Kasumi-1 (cell line): ENCODE measurements around the gene IL4I1.

Source experiments
- DNase-seq, 2 experiments: peaks; one replicate each; lab custom pipeline; 2025; lab: John Stamatoyannopoulos, UW

IL4I1 gene

DNA sequence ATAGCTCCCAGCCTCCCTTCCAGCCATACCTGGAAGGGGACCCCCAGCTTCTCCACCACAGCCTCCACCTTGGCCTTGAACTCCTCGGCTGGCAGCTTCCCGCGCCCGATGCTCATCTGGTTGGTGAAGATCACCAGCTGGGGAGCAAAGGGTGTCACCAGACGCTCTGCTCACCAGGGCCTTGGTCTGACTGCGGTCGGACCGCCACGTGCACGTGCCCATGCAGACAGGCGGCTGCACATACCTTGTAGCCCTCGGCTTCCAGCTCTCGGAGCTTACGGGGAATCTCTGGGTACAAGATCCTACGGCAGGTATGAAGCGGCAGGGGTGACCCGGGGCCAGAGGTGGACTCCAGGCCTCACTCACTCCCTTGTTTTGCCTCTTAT lies 32.8 kb downstream of the IL4I1 start:
- DNase-seq = no peak

DNA sequence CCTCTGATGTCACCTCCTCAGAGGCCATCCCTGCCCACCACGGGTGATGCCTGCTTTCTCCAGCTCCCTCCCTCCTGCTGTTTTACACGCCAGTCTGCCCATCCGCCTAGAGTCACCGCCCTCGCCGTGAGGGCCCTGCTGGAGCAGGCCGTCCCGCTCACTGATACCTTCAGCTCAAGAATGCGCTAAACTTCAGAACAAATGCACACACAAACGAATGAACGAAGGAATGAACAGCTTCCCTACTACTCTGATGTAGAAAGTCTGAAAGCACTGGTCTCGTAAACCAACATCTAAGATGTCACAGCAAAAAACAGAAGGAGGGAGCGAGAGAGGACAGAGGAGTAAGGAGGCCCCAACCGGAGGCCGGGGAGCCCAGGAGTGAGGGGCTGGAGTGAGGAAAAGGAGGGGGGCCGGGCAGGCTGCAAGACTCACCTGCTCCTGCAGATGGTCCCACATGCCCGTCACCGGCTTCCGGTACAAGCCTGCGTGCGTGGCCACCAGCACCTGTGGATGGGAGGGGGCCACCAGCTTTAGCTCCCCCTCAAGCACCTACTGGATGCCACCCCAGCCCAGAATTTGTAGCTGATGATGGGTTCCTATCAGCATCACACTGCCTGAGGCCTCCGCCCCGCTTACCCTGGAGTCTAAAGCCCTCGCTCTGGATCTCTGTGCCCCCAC lies 33.3 kb downstream of the IL4I1 start:
- DNase-seq = no peak

DNA sequence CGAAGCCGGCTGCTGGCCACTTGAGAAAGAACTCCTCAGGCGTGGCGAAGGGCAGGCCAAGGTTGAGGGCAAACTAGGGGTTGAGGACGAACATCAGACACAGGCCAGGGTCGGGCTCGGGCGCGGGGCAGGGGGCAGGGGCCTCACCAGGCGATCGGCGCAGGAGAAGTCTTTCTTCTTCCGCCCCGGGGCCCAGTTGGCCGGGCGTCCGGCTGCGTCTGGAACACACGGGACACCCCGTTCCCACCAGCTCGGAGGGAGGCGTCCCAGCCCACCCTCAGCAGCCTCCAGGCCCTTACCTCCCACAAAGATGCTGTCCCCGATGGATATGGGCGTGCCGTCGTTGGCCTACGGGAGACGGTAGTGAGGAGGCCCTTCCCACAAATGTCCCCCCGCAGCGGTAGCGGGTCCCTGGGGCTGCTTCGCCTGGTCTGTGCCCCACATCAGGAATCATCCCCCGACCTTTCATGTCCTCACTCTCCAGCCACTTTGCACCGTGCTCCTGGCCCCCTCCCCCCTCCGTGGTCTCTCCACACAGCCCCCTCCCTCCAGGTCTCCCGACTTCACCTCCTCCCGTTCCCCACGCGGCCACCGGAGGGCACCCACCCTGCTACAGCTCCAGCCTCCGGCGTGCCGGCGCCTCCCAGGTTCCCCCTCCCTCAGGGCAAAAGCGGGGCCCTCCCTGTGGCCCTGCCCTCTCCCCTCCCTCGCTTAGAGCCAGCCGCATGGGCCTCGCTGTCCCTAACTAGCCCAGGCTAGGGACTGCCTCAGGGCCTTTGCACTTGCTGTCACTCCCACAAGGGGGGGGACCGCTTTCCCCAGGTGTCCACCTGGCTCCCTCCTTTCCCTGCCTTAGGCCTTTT lies 34.1 kb downstream of the IL4I1 start:
- DNase-seq = peak; percentile 31 to 36

DNA sequence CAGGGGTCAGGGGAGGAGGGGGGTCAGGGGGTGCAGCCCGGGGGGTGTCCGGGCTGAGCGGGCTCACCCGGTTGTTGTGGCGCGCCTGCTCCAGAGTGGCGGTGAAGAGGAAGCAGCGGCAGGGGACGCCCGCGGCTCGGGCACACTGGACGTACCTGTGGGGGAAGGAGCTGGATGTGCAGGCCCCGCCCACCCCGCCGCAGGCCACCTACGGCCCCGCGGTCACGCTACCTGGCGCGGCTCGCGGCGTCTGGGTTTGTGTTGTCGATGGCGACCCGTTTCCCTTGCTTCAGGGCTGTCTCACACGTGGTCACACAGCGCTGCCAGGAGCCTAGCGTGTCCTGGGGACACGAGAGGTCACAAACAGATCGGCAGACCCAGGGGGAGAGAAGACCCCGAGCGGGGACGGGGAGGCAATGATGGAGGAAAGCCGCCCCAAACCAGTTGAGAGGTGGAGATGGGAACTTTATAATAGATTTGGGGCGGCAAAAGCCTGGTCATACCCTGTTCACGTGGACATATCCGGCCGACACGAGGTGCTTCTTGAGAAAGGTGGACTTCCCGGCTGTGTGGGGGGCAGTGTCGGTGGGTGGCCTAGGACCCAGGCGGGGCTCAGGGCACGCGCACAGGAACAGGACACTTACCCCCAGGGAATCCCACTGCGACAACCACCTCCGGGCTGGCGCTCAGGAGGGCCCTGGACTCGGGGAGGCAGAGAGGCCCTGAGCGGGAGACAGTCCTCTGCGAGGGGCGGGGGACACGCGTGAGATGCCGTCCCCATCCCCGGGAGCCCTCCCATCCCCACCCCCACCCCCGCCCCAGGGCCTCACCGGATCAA lies 34.9 kb downstream of the IL4I1 start:
- DNase-seq = no peak

DNA sequence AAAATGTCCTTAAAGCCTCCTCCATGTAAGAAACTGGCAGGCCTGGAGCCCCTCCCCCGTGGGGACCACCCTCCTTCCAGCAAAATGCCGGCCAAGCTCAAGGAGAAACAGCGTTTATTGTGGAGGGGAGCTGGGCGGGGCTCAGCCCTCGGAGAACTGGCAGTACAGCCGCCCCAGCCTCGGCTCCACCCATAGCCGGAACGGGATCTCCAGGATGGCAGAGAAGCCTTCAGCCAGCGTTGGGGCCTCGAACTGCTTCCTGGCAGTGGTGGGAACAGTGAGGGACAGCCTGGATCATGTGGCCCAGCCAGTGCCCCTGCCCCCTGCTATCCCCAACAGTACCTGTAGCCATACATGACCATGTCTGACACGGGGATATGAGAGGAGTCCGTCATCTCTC lies 35.6 kb downstream of the IL4I1 start:
- no peak for DNase-seq

DNA sequence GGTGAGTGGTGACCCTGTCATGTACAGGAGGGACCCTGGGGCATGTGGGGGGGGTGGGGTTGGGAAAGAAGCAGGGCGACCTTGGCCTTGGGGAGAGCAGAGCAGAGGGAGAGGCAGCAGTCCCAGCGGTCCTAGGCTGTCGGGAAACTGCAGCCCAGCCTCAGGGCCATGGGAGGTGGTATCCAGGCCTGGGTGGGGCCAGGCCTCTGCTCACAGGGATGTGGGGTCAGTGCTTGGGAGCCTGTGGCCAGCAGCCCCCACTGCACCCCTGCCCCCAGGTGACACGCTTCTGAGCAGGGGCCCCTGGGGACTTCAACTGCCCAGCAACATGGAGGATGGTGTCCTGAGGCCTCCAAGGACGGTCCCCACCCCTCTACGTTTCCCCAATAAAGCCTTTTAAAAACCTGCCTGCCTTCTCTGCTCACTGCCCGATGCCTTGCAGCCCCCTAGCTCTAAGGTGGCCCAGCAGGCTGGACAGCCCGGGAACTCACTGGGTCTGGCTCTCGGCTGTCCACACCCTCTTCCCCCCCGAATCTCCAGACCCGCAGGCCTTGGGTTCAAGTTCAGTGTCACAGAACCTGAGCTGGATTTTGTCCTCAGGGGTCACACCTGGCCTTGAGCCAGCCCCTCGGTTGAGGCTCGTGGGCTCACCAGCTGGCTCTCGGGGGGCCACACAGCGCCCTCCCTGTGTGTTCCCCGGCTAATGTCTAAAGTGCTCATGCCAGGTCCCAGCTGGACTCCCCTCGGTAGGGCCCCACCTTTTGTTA lies 36.2 kb downstream of the IL4I1 start:
- DNase-seq = no peak

DNA sequence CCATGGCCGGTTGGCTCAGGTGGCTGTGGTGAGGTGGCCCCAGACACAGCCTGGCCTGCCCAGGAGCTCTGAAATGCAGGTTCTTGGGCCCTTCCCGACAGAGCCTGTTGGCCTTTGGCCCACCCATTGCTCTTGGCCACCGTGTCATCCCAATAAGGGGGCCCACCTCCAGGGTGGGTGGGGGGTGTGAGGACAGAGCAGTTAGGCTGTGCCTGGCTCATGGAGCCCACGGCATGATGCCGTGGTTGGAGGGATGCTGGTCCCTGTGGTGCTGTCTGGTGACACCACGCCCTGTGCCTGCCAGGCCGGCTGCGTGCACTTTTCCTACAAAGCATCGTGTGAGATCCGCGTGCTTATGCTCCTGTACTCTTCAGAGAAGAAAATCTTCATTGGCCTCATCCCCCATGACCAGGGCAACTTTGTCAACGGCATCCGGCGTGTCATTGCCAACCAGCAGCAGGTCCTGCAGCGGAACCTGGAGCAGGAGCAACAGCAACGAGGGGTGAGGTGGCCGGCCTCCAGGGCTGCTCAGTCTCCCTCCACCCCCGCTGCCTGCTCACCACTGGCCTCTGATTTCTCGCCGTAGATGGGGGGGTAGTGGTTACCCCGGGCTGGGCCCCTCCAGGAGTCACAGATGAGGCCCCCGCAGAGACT lies 36.9 kb downstream of the IL4I1 start:
- DNase-seq = no peak

DNA sequence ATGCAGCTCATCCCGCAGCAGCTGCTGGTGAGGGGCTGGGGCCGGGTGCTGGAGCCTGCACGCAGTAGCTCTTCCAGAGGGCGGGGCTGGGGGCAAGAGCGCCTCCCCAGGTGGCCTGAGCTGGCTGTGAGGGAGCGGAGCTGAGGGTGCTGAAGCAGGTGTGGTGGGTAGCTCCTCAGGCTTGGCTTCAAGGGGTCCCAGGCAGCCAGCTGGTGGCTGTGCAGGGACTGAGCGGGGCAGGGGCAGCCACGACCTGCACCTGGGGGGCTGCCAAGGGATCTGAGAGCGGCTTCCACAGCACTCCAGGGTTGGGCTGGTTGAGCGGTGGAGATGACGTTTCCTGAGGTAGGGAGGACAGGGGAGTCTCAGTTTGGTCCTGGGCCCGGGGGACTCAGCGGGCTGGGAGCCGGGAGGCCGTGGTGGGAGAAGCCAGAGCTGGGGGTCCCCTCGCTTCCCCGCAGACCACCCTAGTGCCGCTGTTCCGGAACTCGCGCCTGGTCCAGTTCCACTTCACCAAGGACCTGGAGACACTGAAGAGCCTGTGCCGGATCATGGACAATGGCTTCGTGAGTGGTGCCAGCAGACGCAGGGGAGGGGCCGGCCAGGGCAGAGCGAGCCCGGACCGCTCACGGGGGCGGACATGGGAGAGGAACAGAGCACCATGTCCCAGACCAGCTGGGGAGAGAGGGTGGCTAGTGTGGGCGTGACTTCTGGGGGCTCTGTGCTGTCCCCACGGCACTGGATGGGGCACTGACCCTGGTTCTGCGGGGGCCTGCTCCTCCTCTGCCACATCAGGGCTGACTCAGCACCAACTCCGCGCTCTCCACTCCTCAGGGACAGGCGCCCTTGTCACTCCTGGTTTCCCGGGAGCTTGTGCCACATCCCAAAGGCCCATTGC lies 38.4 kb downstream of the IL4I1 start:
- DNase-seq = no peak

DNA sequence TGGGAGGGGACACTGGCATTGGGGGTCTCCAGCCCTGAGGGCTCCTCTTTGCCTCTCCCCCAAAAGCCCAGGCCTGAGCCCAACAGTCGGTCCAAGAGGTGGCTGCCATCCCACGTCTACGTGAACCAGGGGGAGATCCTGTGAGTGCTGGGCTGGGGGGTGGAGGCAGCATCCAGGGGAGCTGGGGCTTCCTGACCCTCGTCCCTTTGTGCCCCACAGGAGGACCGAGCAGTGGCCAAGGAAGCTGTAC lies 38.9 kb downstream of the IL4I1 start:
- DNase-seq = no peak

DNA sequence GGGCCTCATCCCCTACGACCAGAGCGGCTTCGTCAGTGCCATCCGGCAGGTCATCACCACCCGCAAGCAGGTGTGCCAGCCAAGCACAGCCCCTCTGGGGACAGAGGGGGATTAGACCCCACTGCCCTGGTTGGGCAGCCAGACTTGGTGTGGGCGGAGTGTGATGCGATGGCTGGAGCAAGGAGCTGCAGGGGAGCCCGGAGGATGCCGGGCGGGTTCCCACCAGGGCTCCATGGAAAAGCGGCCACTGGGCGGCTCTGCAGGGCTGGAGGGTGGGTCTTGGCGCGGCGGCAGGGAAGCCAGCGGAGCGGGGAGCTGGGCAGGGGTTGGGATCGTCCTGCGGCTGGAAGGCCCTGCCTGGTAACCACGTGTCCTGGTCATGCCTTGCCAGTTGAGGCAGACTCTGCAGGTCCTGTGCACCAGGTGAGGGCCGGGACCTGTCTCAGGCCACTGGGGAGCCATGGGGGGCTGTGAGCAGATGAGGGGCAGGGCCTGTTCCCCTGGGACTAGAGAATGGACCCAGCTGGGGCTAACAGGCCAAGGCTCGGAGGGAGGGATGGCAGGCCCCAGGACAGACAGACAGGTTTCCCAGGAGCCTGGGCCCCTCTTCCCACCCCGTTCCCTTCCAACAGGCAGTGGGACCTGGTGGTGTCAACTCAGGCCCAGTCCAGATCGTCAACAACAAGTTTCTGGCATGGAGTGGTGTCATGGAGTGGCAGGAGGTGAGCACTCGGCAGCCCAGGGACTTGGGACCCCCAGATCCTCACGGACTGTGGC lies 39.4 kb downstream of the IL4I1 start:
- no peak for DNase-seq

DNA sequence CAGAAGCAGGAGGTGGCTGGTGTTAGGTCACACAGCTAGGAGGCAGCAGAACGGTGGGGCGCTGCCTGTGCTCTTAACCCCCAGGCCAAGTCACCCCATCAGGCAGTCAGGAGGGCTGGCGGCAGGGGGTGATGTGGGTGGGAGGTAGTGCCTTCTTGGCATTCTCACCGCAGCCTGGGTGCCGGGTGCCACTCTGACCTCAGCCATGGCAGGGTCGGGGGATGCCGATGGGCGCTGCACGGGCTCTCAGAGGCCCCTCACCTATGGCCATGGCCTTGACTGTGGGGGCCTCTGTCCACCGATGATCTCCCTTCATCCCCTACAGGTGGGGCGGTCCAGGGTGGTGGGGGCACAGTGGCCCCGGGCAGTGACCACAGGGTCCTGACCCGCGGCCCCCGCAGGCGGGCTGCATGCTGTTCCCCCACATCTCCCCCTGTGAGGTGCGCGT lies 40.1 kb downstream of the IL4I1 start:
- no peak for DNase-seq

DNA sequence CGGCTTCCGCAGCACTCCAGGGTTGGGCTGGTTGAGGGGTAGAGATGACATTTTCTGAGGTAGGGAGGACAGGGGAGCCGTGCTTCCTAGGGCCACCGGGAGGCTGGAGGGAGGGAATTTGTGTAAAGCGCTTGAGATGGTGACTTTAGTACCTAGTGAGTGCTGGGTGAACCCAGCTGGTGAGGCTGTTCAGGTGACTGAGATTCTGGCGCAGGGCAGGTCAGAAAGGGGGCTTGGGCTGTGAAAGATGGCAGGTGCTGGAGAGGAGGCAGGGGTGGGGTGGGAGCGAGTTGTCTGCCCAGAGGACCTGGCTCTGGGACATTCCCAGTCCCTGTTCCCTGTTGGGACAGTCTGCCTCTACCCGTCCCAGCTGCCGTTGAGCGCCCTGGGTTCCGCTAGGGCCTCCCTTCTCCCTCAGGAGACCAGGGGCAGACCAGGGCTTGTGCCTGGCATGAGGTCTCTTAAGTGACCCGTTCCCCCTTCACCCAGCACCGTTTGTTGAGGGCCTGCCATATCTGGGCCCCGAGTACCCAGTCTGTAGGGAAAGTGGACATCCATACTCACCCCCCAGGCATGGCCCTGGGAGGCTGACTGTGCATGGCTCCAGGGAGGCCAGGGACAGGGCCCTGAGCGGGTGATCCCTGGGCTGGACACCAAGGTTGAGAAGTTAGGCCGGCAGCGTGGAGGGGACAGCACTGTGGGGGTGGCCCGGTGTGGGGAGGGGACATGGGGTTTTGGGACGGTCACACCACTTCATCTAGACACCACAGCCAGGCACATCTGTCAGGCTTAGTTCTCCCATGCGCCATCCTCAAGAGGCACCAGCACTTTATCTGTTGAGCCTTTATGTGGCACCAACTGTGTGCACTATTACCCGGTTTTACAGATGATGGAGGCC lies 40.8 kb downstream of the IL4I1 start:
- no peak for DNase-seq

DNA sequence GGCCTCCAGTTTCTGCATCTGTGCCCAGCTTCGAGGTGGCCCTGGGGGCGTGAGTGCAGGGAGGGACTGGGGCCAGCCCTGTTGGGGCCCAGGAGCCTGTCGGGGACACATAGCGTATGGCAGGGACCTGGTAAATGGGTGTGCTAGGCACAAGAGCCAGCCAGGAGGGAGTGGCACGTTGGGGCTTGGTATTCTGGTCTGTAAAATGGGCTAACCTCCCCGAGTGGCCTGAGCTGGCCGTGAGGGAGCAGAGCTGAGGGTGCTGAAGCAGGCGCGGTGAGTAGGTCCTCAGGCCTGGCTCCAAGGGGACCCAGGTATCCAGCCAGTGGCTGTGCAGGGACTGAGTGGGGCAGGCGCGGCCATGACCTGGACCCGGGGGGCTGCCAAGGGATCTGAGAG lies 41.4 kb downstream of the IL4I1 start:
- no peak for DNase-seq

DNA sequence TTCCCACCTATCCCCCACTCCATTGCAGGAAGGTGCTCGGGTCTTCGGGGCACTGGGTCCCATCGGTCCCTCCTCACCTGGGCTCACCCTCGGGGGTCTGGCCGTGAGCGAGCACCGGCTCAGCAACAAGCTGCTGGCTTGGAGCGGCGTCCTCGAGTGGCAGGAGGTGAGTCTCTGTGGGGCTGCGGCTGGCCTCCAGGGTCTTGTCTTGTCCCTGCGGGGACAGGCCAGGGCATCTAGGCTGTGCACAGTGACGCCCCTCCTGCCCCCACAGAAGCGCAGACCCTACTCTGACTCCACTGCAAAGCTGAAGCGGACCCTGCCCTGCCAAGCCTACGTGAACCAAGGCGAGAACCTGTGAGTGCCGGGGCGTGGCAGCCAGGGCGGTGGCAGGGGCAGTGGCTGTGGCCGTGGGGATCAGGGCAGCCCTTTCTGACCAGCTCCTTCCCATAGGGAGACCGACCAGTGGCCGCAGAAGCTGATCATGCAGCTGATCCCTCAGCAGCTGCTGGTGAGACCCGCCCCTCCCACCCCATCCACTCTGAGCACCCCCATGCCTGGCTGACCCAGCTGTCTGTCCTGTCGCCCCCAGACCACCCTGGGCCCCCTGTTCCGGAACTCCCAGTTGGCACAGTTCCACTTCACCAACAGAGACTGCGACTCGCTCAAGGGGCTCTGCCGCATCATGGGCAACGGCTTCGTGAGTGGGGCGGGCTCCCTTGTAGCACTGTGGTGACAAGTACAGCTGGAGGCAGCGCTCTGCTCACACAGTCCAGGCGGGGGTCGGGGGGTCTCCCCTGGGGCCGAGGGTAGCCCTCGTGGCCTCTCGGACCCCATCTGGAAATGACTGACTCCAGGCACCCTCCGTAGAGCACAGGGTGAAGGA lies 42.1 kb downstream of the IL4I1 start:
- DNase-seq = no peak

DNA sequence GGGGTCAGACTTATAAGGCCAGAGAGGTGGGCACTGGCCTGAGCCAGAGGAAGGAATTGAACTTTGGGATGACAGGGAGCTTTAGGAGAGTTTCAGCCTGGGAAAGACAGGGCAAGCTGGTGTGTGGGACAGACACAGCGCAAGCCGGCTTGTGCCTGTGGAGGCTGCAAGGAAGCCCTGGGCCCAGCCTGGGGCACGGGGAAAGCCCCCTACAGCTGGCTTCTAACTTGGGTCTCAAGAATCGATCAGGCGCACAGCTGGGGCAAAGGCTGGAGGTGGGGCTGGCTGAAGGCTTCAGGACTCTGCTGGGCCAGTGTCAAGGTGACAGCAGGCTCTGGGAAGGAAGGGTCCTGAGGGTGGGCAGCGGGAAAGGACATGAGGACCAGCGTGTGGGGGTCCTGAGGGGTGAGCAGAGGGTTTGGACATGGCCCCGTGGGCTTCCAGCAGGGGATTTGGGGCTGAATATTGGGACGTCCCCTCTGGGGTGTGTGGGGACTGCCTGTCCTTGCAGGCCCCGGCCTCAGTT lies 42.8 kb downstream of the IL4I1 start:
- no peak for DNase-seq

DNA sequence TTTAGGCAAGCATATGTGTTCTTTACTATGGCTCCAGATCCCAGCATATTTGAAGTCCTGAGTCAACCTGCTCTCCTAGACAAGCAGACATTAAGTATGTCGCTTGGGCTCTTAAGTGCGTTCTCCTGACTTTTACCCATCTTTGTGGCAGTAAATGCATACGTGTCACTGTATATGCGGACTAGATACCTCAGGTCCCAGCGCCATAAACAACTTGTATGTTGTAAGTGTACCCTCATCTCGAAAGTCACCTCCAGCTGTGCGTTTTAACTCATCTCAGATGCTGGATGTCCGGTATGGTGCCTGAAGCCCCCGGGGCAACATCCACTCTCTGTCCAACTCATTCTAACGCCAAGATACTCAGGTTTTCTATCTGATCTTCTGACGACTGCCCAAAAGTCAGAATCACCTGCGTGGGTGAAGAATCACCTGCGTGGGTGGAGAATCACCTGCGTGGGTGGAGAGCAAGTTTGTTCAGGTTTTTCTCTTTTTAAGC lies 44.0 kb downstream of the IL4I1 start:
- no peak for DNase-seq
